Panc1 (cell line): ENCODE data around the gene CHTOP. TPM values are rescaled to one million over a fixed set of nuclear protein-coding genes. Genes with fewer than 3 reads are reported as not detected.

Experiments
- ATAC-seq: fragments of 200-7000 bp; cut with Tn5 transposase; 2 replicates; pipeline ENCODE4 v1.9.1; 2020; ENCODE audit warnings: mild to moderate bottlenecking, moderate library complexity
- BruUV-seq: library from RNA; stranded (reverse); fragments of 400-500 nt; replicated peaks from 2 replicates; lab custom pipeline; 2021; lab: Mats Ljungman, UMichigan
- CTCF ChIA-PET: fragments of 300-600 bp; sonication (Branson Sonifier 250); formaldehyde crosslinking; loops from one replicate; lab custom pipeline; 2022; ENCODE audit warnings: antibody characterized with exemption; lab: Charles Lee
- POLR2A ChIA-PET: fragments of 300-600 bp; sonication (Branson Sonifier 250); formaldehyde crosslinking; loops from one replicate; lab custom pipeline; 2022; ENCODE audit warnings: antibody characterized with exemption; lab: Charles Lee
- DNase-seq: peaks from one replicate; pipeline ENCODE4 v3.0.0-alpha.2; 2010; ENCODE audit warnings: low read depth, low spot score
- H3K27ac ChIP-seq: 2 replicates; pipeline ENCODE4 v1.5.1; 2011; ENCODE audit warnings: mild to moderate bottlenecking, low read length, inconsistent platforms
- H3K27me3 ChIP-seq: fragments of 200-500 bp; sonication (Bioruptor generic); 2 replicates; pipeline ENCODE4 v1.6.0; 2014; ENCODE audit warnings: low read length, inconsistent platforms; ENCODE audit not compliant: control insufficient read depth, insufficient read depth
- H3K36me3 ChIP-seq: fragments of 200-500 bp; sonication (Bioruptor generic); 2 replicates; pipeline ENCODE4 v1.5.1; 2014; ENCODE audit warnings: inconsistent platforms, mild to moderate bottlenecking, low read length, moderate library complexity; ENCODE audit not compliant: control insufficient read depth, insufficient read depth
- H3K4me1 ChIP-seq: 2 replicates; pipeline ENCODE4 v1.5.1; 2011; ENCODE audit warnings: inconsistent platforms, mild to moderate bottlenecking, low read length, moderate library complexity; ENCODE audit not compliant: control insufficient read depth, insufficient read depth
- H3K4me3 ChIP-seq, 2 experiments: 2 replicates each; pipeline ENCODE4 v1.5.1; 2011 to 2012; ENCODE audit warnings: low read depth in 2 of 2, low read length in 2 of 2, mild to moderate bottlenecking in 2 of 2, inconsistent platforms in 1 of 2, moderate library complexity in 1 of 2
- H3K9me3 ChIP-seq: fragments of 200-500 bp; sonication (Bioruptor generic); 2 replicates; pipeline ENCODE4 v1.5.1; 2014; ENCODE audit warnings: low read depth, mild to moderate bottlenecking, inconsistent platforms, low read length, moderate library complexity; ENCODE audit not compliant: control insufficient read depth, insufficient read depth
- POLR2AphosphoS5 ChIP-seq: IDR thresholded peaks from 2 replicates; pipeline ENCODE4 v1.6.1; 2012; ENCODE audit warnings: mild to moderate bottlenecking, low read depth, low read length, moderate library complexity
- SIN3A ChIP-seq: IDR thresholded peaks from 2 replicates; pipeline ENCODE4 v1.6.1; 2012; ENCODE audit warnings: low read depth, mild to moderate bottlenecking, low read length, moderate library complexity, borderline replicate concordance; ENCODE audit not compliant: insufficient read depth
- TCF7L2 ChIP-seq: IDR thresholded peaks from 2 replicates; pipeline ENCODE4 v1.6.1; 2011; ENCODE audit warnings: mild to moderate bottlenecking, low read depth, low read length, inconsistent platforms
- in situ Hi-C: cut with HindIII; loops from 2 replicates; pipeline ENCODE4 v1.10.0; 2016; ENCODE audit warnings: low sequenced_read_pairs, low pct_unique_long_range_greater_than_20kb
- intact Hi-C: fragments of 100-400 bp; cut with micrococcal nuclease; formaldehyde crosslinking; loops from one replicate; pipeline ENCODE4 v1.10.0; 2022; ENCODE audit not compliant: unreplicated experiment
- total RNA-seq: library from RNA; stranded (reverse); gene quantifications from one replicate; pipeline ENCODE4 v1.2.1, GENCODE V29; 2021; ENCODE audit not compliant: unreplicated experiment
- TF ChIP-seq, protein P1 (sequence below): fragments of 450-650 bp; IDR thresholded peaks from 2 replicates; pipeline ENCODE4 v1.5.1; 2017; ENCODE audit warnings: mild to moderate bottlenecking
- TF ChIP-seq, protein P2 (sequence below), 2 experiments: IDR thresholded peaks; 2 replicates each; pipeline ENCODE4 v1.6.1; 2011 to 2012; ENCODE audit warnings: low read depth in 2 of 2, control low read depth in 1 of 2, low read length in 1 of 2, mild to moderate bottlenecking in 1 of 2, moderate library complexity in 1 of 2; ENCODE audit not compliant: insufficient read depth in 1 of 2

The CHTOP gene
- total RNA-seq, 1 experiment from 2014 or later, result 87.0 TPM

DNA sequence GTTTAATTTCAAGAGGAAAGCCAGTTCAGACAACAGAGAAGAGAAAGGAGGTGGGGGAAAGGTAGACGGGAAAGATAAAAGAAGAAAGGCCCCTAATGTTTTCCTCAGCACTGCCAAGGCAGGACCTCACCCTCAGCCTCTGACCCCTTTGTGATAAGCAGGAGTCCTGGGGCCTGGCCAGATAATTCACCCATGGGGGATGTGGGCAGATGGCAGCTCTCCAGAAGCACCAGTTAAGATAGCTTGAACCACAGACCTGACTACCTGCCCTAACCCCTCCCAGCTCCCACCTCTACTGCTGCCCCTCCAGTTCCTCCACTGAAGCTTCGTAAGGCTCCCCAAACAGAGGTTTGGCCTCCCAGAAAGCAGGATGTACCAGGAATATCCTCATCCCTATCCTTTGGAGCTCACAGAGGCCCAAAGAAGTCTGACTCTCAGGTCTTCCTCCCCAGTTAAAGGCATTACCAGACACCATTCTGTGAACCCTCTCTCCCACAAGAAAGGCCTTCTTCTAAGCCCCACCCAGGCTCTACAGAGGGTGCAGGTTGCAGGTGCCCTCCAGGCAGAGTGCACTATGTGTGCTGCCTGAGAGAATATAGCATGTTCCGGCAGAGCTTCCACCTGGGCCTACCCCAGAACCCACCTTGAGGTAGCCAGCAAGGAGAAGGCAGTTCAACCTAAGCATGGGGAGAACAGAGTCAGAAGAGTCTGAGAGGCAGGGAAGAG, 15.4 kb downstream of the CHTOP start:
- BruUV-seq, result no TSS peak
- in situ Hi-C loops, result no loop called here
- ChIA-PET CTCF (interaction anchor here (0.6 kb wide), 1 partner anchor 64 kb away, joined by 3 read pairs; no protein-coding TSS in a partner anchor), POLR2A (interaction anchor here (1.0 kb wide), 1 partner anchor 15 kb away, joined by 3 read pairs; the partner anchor contains the start of gene CHTOP)
- H3K27me3 ChIP-seq, result no peaks in the 10 kb centered on the region
- intact Hi-C loops, result no loop called here
- TF ChIP-seq, protein P1, sequence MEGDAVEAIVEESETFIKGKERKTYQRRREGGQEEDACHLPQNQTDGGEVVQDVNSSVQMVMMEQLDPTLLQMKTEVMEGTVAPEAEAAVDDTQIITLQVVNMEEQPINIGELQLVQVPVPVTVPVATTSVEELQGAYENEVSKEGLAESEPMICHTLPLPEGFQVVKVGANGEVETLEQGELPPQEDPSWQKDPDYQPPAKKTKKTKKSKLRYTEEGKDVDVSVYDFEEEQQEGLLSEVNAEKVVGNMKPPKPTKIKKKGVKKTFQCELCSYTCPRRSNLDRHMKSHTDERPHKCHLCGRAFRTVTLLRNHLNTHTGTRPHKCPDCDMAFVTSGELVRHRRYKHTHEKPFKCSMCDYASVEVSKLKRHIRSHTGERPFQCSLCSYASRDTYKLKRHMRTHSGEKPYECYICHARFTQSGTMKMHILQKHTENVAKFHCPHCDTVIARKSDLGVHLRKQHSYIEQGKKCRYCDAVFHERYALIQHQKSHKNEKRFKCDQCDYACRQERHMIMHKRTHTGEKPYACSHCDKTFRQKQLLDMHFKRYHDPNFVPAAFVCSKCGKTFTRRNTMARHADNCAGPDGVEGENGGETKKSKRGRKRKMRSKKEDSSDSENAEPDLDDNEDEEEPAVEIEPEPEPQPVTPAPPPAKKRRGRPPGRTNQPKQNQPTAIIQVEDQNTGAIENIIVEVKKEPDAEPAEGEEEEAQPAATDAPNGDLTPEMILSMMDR, result no peak
- TF ChIP-seq, protein P2, sequence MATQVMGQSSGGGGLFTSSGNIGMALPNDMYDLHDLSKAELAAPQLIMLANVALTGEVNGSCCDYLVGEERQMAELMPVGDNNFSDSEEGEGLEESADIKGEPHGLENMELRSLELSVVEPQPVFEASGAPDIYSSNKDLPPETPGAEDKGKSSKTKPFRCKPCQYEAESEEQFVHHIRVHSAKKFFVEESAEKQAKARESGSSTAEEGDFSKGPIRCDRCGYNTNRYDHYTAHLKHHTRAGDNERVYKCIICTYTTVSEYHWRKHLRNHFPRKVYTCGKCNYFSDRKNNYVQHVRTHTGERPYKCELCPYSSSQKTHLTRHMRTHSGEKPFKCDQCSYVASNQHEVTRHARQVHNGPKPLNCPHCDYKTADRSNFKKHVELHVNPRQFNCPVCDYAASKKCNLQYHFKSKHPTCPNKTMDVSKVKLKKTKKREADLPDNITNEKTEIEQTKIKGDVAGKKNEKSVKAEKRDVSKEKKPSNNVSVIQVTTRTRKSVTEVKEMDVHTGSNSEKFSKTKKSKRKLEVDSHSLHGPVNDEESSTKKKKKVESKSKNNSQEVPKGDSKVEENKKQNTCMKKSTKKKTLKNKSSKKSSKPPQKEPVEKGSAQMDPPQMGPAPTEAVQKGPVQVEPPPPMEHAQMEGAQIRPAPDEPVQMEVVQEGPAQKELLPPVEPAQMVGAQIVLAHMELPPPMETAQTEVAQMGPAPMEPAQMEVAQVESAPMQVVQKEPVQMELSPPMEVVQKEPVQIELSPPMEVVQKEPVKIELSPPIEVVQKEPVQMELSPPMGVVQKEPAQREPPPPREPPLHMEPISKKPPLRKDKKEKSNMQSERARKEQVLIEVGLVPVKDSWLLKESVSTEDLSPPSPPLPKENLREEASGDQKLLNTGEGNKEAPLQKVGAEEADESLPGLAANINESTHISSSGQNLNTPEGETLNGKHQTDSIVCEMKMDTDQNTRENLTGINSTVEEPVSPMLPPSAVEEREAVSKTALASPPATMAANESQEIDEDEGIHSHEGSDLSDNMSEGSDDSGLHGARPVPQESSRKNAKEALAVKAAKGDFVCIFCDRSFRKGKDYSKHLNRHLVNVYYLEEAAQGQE (IDR thresholded peaks at IDR 0.05; ENCODE audit: insufficient read depth in 1 of 2, low read depth in 2 of 2, low read length in 1 of 2), result no peak
- TF ChIP-seq TCF7L2 (no peak), POLR2AphosphoS5 (no peak), SIN3A (no peak)
- H3K4me3 ChIP-seq, result no peak overlapping the region
- ATAC-seq (peak; percentile 20), DNase-seq (no peak)
- H3K36me3 ChIP-seq, result peaks cover 13% of the 10 kb centered on the region
- no peaks in the 10 kb centered on the region for H3K4me1 ChIP-seq
- H3K27ac ChIP-seq, result no peak overlapping the region
- H3K9me3 ChIP-seq, result no peaks in the 10 kb centered on the region

DNA sequence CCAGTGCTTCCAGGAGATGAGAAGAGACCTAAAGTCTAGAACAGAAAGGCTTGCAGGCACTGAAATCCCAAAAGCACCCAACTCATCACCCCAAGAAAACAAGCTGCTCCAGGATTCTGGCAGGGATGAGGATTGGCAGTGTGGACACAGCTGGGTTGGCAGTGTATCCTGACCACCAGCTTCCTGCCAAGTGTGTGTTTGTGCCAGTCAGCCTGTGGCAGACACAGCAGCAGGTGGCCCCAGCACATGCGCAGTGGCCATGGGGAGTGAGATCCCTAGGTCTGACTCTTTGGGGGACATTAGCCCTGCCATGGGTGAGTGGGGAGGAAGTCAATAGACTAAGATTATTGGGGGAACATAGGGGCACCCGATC, 16.0 kb downstream of the CHTOP start:
- Histone ChIP-seq H3K27ac (no peak overlapping the region), H3K27me3 (no peaks in the 10 kb centered on the region), H3K36me3 (peaks cover 8% of the 10 kb centered on the region; the same call in 1 of the 2 replicates), H3K9me3 (no peaks in the 10 kb centered on the region), H3K4me1 (no peaks in the 10 kb centered on the region), H3K4me3 (no peak overlapping the region)
- ChIA-PET POLR2A (interaction anchor here (1.0 kb wide), 1 partner anchor 16 kb away, joined by 3 read pairs; the partner anchor contains the start of gene CHTOP), CTCF (no interaction called here)
- in situ Hi-C loops, result no loop called here
- BruUV-seq, result no TSS peak
- DNase-seq (no peak), ATAC-seq (peak; percentile 42)
- TF ChIP-seq TCF7L2, result no peak
- no peak for TF ChIP-seq SIN3A
- TF ChIP-seq, protein P2 (IDR thresholded peaks at IDR 0.05; ENCODE audit: insufficient read depth in 1 of 2, low read depth in 2 of 2, low read length in 1 of 2), result no peak
- TF ChIP-seq POLR2AphosphoS5, result no peak
- TF ChIP-seq, protein P1, result no peak
- intact Hi-C loops, result loop anchor here (10.0 kb wide), 1 partner anchor 75 kb away; no protein-coding TSS in a partner anchor
